T-cell (primary cell): ENCODE results near the gene FXYD3. TPM values are rescaled to one million over a fixed set of nuclear protein-coding genes. Genes with fewer than 3 reads are reported as not detected.

ENCODE experiments used
- ATAC-seq, 4 experiments: fragments of 200-7000 bp in 3 of 4; fragments of 150-1000 bp in 1 of 4; cut with Tn5 transposase; replicated peaks in 1 of 4; 1 replicate in 3 of 4; 2 replicates in 1 of 4; pipeline ENCODE4 v1.10.0; 2021; ENCODE audit warnings: moderate library complexity in 3 of 4, mild to moderate bottlenecking in 2 of 4, moderate number of reproducible peaks in 1 of 4
- CTCF ChIA-PET, 2 donors: fragments of 300-600 bp; sonication (Branson Sonifier 250); formaldehyde crosslinking; loops; one replicate each; lab custom pipeline; 2022; ENCODE audit warnings: antibody characterized with exemption in 2 of 2; lab: Charles Lee
- POLR2A ChIA-PET, 2 donors: fragments of 300-600 bp; sonication (Branson Sonifier 250); formaldehyde crosslinking; loops; one replicate each; lab custom pipeline; 2022; ENCODE audit warnings: antibody characterized with exemption in 2 of 2; lab: Charles Lee
- DNase-seq, 35 experiments: peaks; one replicate each; pipeline versions ENCODE4 v3.0.0 to v3.0.0-alpha.2; 2013 to 2023
- H3K27ac ChIP-seq: one replicate; pipeline ENCODE4 v1.5.1; 2013; ENCODE audit warnings: low read length
- H3K27me3 ChIP-seq, 2 experiments: replicated peaks in 1 of 2; 1 replicate in 1 of 2; 2 replicates in 1 of 2; pipeline versions ENCODE4 v1.6.1 to v1.7.0; 2013; ENCODE audit warnings: low read length in 1 of 2, mixed read lengths in 1 of 2; ENCODE audit not compliant: control insufficient read depth in 2 of 2, insufficient read depth in 2 of 2; ENCODE audit errors: extremely low read depth in 1 of 2
- H3K36me3 ChIP-seq, 2 donors: 1 replicate in 1 of 2; 2 replicates in 1 of 2; pipeline versions ENCODE4 v1.6.1 to v1.7.0; 2013; ENCODE audit warnings: low read length in 1 of 2; ENCODE audit not compliant: control insufficient read depth in 2 of 2, insufficient read depth in 1 of 2; ENCODE audit errors: extremely low read depth in 1 of 2
- H3K4me1 ChIP-seq, 2 experiments: 1 replicate in 1 of 2; 2 replicates in 1 of 2; pipeline versions ENCODE4 v1.6.1 to v1.7.0; 2013; ENCODE audit warnings: low read length in 2 of 2, mixed read lengths in 1 of 2; ENCODE audit not compliant: insufficient read depth in 2 of 2, control insufficient read depth in 1 of 2; ENCODE audit errors: extremely low read depth in 1 of 2
- H3K4me3 ChIP-seq, 2 donors: 1 replicate in 1 of 2; 2 replicates in 1 of 2; pipeline versions ENCODE4 v1.5.1 to v1.7.0; 2013; ENCODE audit warnings: mild to moderate bottlenecking in 2 of 2, low read length in 1 of 2, moderate library complexity in 1 of 2; ENCODE audit not compliant: control insufficient read depth in 1 of 2; ENCODE audit errors: extremely low read depth in 1 of 2
- H3K9me3 ChIP-seq: 2 replicates; pipeline ENCODE4 v1.7.0; 2013
- H3K27ac Mint-ChIP-seq, 2 donors: one replicate each; pipeline ENCODE4 v1.8.0; 2020 to 2021; ENCODE audit warnings: mild to moderate bottlenecking in 2 of 2, mixed read lengths in 2 of 2
- H3K27me3 Mint-ChIP-seq, 2 donors: one replicate each; pipeline ENCODE4 v1.8.0; 2021 to 2022; ENCODE audit warnings: mixed read lengths in 2 of 2
- H3K36me3 Mint-ChIP-seq: one replicate; pipeline ENCODE4 v1.8.0; 2021; ENCODE audit warnings: mixed read lengths
- H3K4me1 Mint-ChIP-seq, 3 donors: one replicate each; pipeline ENCODE4 v1.8.0; 2020 to 2022; ENCODE audit warnings: mixed read lengths in 3 of 3, mild to moderate bottlenecking in 1 of 3
- H3K4me3 Mint-ChIP-seq, 3 donors: one replicate each; pipeline ENCODE4 v1.8.0; 2020 to 2022; ENCODE audit warnings: mild to moderate bottlenecking in 3 of 3, mixed read lengths in 3 of 3, moderate library complexity in 3 of 3
- H3K9me3 Mint-ChIP-seq, 3 donors: one replicate each; pipeline ENCODE4 v1.8.0; 2020 to 2022; ENCODE audit warnings: mixed read lengths in 3 of 3
- WGBS: methylation state at CpG from one replicate; pipeline ENCODE4 v1.1.5; 2013; ENCODE audit warnings: missing lambda C conversion rate; ENCODE audit not compliant: insufficient coverage; 5-methylcytosine and 5-hydroxymethylcytosine counted together
- total RNA-seq, 35 experiments: library from RNA in 6 of 35; stranded (reverse) in 6 of 35; fragments of 120-200 nt in 1 of 35; gene quantifications; one replicate each; pipeline versions ENCODE4 v1.2.1 to v1.2.4 and lab custom pipeline; 2013 to 2026

Gene FXYD3
- total RNA-seq, 5 donors from 2014 or later (not counting 1 experiment from before 2014, with no cell fraction given): 0.79 to 1.1 TPM; not detected in 3

GRCh38 chr19:35108730-35109129 is 6.9 kb upstream of the FXYD3 start:
- no peaks in the 10 kb centered on the region for H3K36me3 Mint-ChIP-seq
- no peaks in the 10 kb centered on the region for H3K4me1 Mint-ChIP-seq
- POLR2A ChIA-PET: no interaction called here
- ATAC-seq (no peak), DNase-seq (no peak)
- CTCF ChIA-PET: interaction anchor here in 1 of 2 donors (0.5 kb wide), 1 partner anchor 220 kb away, joined by 5 read pairs; no protein-coding TSS in a partner anchor
- H3K27me3 Mint-ChIP-seq: peaks cover 0 to 5% of the 10 kb centered on the region in 2 donors
- Histone ChIP-seq H3K9me3 (no peaks in the 10 kb centered on the region), H3K4me3 (no peak overlapping the region), H3K27ac (no peak overlapping the region), H3K4me1 (no peaks in the 10 kb centered on the region), H3K27me3 (peaks cover 0 to 24% of the 10 kb centered on the region in 2 experiments), H3K36me3 (no peaks in the 10 kb centered on the region)
- no peak overlapping the region for H3K27ac Mint-ChIP-seq
- no peaks in the 10 kb centered on the region for H3K9me3 Mint-ChIP-seq
- H3K4me3 Mint-ChIP-seq: no peak overlapping the region
- WGBS: 68% methylated on average over 11 of the region's 11 CpGs

- Histone ChIP-seq H3K27ac (no peak overlapping the region), H3K27me3 (peaks cover 0 to 25% of the 10 kb centered on the region in 2 experiments), H3K4me1 (peaks cover 0 to 2% of the 10 kb centered on the region in 2 experiments), H3K36me3 (no peaks in the 10 kb centered on the region), H3K4me3 (no peak overlapping the region), H3K9me3 (no peaks in the 10 kb centered on the region)
- DNase-seq (no peak), ATAC-seq (no peak)
- ChIA-PET POLR2A (no interaction called here), CTCF (no interaction called here)
- H3K9me3 Mint-ChIP-seq: no peaks in the 10 kb centered on the region
- peaks cover 2 to 3% (median 2%) of the 10 kb centered on the region in 3 donors for H3K4me1 Mint-ChIP-seq
- no peak overlapping the region for H3K4me3 Mint-ChIP-seq
- WGBS: 79% methylated on average over 16 of the region's 22 CpGs
- no peaks in the 10 kb centered on the region for H3K36me3 Mint-ChIP-seq
- peaks cover 0 to 6% of the 10 kb centered on the region in 2 donors for H3K27me3 Mint-ChIP-seq
- H3K27ac Mint-ChIP-seq: no peak overlapping the region
Observed at GRCh38 chr19:35109395-35110112, 6.1 kb upstream of the FXYD3 start.

GRCh38 chr19:35110974-35111373 is 4.6 kb upstream of the FXYD3 start:
- Mint-ChIP-seq H3K27ac (no peak overlapping the region), H3K4me1 (peaks cover 5 to 7% (median 6%) of the 10 kb centered on the region in 3 donors), H3K27me3 (peaks cover 0 to 8% of the 10 kb centered on the region in 2 donors), H3K36me3 (no peaks in the 10 kb centered on the region), H3K9me3 (no peaks in the 10 kb centered on the region), H3K4me3 (no peak overlapping the region)
- WGBS: no CpG with 5 or more reads among the region's 9 CpGs
- DNase-seq (no peak), ATAC-seq (no peak)
- ChIA-PET CTCF (no interaction called here), POLR2A (interaction anchor here in 1 of 2 donors (0.5 kb wide), 1 partner anchor 43 kb away, joined by 3 read pairs; the partner anchor contains the start of gene FXYD5)
- Histone ChIP-seq H3K4me1 (peaks cover 0 to 9% of the 10 kb centered on the region in 2 experiments), H3K36me3 (no peaks in the 10 kb centered on the region), H3K9me3 (no peaks in the 10 kb centered on the region), H3K27me3 (peaks cover 0 to 34% of the 10 kb centered on the region in 2 experiments), H3K4me3 (no peak overlapping the region), H3K27ac (no peak overlapping the region)

- 80% methylated on average over 8 of the region's 15 CpGs for WGBS
- peaks cover 0 to 8% of the 10 kb centered on the region in 2 donors for H3K27me3 Mint-ChIP-seq
- H3K27ac Mint-ChIP-seq: no peak overlapping the region
- H3K4me1 ChIP-seq: peaks cover 0 to 9% of the 10 kb centered on the region in 2 experiments
- no peaks in the 10 kb centered on the region for H3K36me3 Mint-ChIP-seq
- no peak overlapping the region for H3K27ac ChIP-seq
- CTCF ChIA-PET: no interaction called here
- H3K4me1 Mint-ChIP-seq: peaks cover 5 to 7% (median 6%) of the 10 kb centered on the region in 3 donors
- no peaks in the 10 kb centered on the region for H3K36me3 ChIP-seq
- DNase-seq (no peak), ATAC-seq (no peak)
- POLR2A ChIA-PET: no interaction called here
- H3K9me3 Mint-ChIP-seq: no peaks in the 10 kb centered on the region
- no peaks in the 10 kb centered on the region for H3K9me3 ChIP-seq
- H3K27me3 ChIP-seq: peaks cover 0 to 34% of the 10 kb centered on the region in 2 experiments
- no peak overlapping the region for H3K4me3 ChIP-seq
- no peak overlapping the region for H3K4me3 Mint-ChIP-seq
Observed at GRCh38 chr19:35112995-35113688, 2.5 kb upstream of the FXYD3 start.

GRCh38 chr19:35114353-35115176 is 1.1 kb upstream of the FXYD3 start:
- peaks cover 5 to 7% (median 6%) of the 10 kb centered on the region in 3 donors for H3K4me1 Mint-ChIP-seq
- no peaks in the 10 kb centered on the region for H3K36me3 Mint-ChIP-seq
- Histone ChIP-seq H3K4me3 (peak overlapping the region in 1 of 2 donors; percentile 5), H3K36me3 (no peaks in the 10 kb centered on the region), H3K27me3 (peaks cover 0 to 33% of the 10 kb centered on the region in 2 experiments), H3K27ac (no peak overlapping the region), H3K9me3 (no peaks in the 10 kb centered on the region), H3K4me1 (peaks cover 0 to 9% of the 10 kb centered on the region in 2 experiments)
- H3K4me3 Mint-ChIP-seq: peak overlapping the region in 1 of 3 donors; percentile 31
- H3K27ac Mint-ChIP-seq: no peak overlapping the region
- H3K9me3 Mint-ChIP-seq: no peaks in the 10 kb centered on the region
- H3K27me3 Mint-ChIP-seq: peaks cover 0 to 7% of the 10 kb centered on the region in 2 donors
- 21% methylated on average over 16 of the region's 23 CpGs for WGBS
- POLR2A ChIA-PET: no interaction called here
- ATAC-seq (peak; percentile 80 to 92 (median 86)), DNase-seq (peak in 34 of 35 experiments; percentile 10 to 83 (median 56))
- CTCF ChIA-PET: no interaction called here
